ENCODE measurements around the gene LTA.

DNA sequence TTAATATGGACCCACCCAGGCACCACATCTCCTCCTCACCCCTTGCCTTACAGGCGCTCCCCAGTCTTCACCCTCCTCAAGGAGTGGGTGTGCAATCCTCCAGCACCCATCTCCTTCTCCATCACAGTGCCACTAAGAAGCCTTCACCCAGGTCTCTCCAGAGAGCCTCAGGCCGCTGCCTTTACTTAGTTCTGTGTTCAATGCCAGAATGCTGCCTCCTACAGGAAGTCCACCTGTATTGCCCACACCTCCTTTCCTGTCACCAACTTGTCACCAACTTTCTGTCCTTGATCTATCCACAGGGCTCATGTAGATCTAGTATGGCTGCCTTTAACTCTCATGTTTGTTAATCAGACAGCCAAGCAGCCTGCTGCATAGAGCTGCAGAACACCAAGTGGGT, 13.4 kb downstream of the LTA start:
- TF ChIP-seq, protein P1, sequence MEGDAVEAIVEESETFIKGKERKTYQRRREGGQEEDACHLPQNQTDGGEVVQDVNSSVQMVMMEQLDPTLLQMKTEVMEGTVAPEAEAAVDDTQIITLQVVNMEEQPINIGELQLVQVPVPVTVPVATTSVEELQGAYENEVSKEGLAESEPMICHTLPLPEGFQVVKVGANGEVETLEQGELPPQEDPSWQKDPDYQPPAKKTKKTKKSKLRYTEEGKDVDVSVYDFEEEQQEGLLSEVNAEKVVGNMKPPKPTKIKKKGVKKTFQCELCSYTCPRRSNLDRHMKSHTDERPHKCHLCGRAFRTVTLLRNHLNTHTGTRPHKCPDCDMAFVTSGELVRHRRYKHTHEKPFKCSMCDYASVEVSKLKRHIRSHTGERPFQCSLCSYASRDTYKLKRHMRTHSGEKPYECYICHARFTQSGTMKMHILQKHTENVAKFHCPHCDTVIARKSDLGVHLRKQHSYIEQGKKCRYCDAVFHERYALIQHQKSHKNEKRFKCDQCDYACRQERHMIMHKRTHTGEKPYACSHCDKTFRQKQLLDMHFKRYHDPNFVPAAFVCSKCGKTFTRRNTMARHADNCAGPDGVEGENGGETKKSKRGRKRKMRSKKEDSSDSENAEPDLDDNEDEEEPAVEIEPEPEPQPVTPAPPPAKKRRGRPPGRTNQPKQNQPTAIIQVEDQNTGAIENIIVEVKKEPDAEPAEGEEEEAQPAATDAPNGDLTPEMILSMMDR (IDR thresholded peaks at IDR 0.05), result peak in 1 of 6 experiments; percentile 32
- no peak for TF ChIP-seq POLR2A (IDR thresholded peaks at IDR 0.05)

Measured in esophagus squamous epithelium (tissue), 4 donors.